NCI-H446 treated with DMSO at 0.1 percent for 48 hours (cell line): ENCODE measurements around the gene KDM4C.
"Not testable (repeated sequence)": the region's sequence is repeated elsewhere in the genome, so short reads cannot be mapped to it uniquely, and the experiment has no call there.

ENCODE experiments used
- DNase-seq: peaks from one replicate; lab custom pipeline; 2025; lab: John Stamatoyannopoulos, UW

Gene KDM4C

DNA sequence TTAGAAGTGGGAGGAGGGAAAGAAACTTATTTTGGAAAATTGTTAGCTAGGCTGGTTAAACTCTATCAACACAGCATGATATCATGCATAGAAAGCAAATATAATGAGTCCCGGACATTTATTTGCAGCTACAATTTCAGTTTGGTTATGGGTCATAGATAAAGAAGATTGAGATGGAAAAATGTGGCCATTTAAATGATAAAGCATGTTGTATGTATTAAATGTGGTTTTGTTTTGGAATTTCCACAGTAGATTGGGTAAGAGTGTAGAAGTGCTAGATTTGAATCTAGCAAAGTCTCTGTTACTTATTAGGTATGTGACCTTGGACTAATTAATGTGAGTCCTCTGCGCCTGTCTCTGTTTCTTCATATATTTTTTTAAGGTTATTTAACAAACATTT is 217.4 kb downstream of the KDM4C start:
- no peak for DNase-seq

DNA sequence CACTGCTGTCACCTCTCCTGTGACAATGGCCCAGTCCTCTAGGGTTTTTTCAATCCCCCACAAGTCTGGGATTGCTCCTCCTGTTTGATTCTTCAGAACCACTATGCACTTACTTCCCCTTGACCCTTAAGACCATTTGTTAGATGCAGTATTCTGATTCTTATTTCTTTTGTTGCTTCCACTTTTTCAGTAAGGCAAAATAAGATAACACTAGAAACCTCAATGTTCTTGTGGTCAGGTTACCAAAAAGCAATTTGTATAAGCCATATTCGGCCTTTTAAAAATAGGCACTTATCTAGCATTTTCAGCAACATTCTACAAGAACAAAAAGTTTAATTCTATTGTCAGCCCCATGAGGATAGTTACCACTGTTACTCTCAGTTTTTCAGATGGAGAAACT is 220.0 kb downstream of the KDM4C start:
- DNase-seq: no peak

DNA sequence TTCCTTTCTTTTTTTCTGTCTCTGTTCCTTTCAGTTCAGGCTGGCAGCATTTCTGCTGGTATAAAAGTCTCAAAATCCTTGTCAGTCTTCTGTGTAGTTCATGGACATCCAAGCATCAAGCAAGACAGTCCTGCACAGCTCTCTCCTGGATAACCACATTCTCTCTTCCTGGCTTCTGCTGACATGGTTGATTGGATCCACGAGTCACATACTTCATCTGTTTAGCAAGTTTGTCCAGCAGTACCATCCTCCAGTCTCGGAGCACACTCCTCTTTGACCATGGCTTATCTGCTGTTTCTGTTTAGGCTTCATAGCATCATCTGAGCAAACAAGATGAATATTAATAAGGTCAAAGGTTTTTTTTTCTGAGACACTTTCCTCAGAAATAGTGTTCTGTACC is 220.8 kb downstream of the KDM4C start:
- no peak for DNase-seq

DNA sequence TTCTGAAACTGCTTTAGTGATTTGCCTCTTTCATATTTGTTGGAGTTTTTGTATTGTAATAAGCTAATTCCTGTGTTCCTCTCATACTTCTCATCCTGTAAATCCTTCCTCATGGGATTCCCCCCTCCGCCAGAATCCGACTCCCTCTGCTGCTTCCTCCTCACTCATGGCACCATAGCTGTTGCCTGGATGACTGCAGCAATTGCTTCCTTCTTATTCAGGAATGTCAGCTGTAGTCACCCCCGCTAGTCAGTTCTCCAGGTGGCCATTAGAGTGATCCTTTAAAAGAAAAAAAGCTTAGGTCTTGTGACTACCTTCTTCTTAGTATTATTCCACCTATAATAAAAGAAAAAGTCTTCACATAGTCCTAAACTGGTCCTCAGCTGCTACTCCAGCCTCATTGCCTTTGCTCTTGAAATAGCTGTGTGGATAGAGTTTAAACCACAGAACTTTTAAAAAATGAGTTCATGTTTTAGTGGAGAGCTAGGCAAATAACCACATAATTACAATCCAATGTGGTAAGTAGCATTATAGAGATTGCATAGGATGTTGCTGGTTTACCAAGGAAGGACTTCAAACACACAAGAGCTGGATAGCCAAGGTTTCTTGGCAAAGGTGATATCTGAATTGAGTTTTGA is 227.3 kb downstream of the KDM4C start:
- no peak for DNase-seq

DNA sequence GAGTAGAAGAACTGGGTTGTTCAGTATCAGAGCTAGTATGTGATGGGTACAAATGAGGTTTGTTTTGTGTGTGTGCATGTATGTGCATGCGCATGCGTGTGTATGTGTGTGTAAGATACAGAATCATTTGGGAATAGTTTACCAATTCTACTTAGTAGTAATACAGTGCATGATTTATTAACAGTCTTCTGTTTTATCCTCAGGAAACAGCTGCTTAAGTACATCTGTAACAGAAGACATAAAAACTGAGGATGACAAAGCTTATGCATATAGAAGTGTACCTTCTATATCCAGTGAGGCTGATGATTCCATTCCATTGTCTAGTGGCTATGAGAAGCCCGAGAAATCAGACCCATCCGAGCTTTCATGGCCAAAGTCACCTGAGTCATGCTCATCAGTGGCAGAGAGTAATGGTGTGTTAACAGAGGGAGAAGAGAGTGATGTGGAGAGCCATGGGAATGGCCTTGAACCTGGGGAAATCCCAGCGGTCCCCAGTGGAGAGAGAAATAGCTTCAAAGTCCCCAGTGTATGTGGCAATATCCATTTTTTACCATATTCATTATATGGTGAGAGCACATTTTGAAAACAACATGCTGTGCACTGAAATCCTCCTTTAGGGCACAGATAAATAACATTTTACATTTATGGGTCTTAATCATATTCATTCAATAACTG is 228.5 kb downstream of the KDM4C start:
- no peak for DNase-seq

DNA sequence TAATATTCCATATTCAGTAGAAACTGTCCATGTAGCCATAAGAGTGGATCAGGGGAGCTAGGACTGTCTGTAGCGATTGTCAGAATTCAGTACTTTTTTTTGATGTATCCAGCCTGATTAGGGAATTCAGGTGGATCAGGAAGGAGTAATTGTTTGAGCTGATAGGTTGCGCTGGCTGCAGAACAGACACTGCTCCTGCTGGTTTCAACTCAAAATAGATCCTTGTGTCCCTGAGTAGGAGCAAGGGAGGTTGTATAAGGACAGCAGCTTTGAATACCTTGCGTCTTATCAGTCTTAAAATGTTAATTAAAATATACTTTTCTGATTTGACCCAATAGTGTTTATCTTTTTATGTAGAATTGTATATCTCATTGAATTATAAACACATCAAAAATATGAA is 229.6 kb downstream of the KDM4C start:
- DNase-seq: no peak

DNA sequence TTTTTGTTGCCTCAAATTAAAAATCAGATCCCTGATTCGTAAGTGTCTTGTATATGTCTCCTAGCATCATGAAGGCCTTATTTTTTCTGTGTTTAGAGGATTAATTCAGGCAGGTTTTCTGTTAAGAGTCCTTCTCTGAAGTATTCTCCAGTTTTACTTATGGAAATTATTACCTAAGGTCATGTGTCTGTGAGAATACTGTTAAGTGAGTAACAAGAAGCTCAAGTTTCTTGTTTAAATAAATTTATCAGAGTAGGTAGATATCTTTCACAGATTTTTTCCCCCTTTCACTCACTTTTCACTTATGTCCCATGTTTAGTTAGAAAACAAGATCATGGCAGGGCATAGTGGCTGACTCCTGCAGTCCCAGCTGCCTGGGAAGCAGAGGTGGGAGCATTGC is 233.6 kb downstream of the KDM4C start:
- DNase-seq: no peak

DNA sequence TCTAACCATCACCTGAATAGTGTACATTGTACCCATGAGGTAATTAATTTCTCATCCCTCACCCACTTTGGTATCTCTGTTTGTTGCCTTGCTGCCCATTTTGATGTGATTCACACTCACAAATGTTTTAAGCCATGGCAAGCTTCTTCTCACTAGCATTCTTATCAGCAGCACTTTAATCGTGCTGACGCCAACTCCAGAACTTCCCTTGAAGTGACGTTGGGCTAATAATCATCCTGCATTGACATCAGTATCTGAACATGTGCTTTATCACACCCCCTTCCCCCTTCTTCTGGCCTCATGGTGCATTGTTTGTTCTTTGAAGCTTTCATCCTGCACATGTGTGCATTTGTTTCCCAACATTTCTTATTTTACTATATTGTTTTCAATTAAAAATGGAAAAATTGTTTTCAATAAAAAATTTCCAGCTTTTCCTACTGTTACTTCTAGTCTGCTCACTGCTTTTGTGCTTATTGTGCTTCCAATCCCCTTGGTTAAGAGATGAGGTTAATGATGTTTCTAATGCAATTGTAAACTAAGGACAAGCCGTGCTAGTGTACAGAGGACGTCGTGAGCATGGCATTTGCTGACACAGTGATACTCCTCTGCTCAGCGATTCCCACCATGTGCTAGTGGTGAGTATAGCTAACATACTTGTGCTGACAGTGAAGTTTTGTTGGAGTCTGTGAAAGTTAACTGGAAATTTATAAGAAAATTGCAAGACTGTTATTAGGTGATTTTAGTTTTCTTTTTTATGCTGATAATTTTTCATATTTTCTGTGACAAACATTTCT is 238.5 kb downstream of the KDM4C start:
- DNase-seq: no peak

DNA sequence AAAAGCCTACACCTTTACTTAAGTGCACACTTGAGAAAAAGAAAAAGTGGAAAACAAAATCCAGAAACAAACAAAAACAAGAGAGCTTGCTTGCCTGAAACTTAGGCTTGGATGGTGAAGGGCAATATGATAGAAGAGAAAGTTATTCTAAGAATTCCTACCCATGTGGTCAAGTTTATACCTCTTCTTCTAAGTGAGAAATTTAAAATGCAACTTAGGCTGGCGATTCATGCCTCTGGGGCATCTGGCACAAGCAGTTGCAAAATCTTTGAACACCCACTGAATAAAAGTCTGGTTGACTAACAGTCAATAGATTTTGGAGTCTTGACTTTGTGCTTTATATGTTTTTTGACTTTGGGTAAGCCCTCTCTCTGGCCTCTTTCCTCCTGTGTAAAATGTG is 239.6 kb downstream of the KDM4C start:
- DNase-seq: no peak

DNA sequence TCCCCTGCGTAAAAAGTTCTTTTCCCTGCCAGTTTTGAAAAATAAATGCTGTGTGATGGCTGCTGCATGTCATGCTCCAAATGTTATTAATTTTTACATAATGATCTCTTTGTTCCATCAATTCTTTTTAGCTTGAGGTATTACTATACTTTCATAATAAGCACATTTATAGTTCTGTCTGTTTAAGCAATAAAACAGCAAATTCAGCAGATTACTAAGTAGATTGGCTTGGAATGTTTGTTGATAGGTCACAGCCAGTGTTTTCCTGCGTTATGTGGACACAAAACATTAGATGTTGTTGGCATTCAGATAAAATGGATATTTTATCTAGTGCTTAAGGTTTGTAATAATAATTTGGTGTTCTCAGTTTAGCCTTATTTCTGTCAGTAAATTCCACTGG is 242.0 kb downstream of the KDM4C start:
- no peak for DNase-seq

DNA sequence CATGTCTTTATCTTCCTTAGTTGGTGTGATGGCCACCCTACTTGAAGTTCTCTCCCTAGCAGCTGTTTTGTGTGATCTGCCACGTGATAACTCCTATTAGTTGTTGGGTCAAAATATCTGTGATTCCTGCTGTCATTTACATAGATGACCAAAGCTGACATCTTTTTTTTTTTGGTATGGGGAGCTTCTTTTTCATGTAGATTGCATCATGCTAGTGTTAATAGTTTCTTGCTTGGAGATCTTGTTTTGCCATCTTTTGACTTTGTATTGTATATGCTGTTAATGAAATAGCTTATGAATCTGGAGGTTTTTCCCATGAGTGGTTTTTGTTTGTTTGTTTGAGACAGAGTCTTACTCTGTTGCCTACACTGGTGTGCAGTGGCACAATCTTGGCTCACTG is 243.8 kb downstream of the KDM4C start:
- DNase-seq: no peak

DNA sequence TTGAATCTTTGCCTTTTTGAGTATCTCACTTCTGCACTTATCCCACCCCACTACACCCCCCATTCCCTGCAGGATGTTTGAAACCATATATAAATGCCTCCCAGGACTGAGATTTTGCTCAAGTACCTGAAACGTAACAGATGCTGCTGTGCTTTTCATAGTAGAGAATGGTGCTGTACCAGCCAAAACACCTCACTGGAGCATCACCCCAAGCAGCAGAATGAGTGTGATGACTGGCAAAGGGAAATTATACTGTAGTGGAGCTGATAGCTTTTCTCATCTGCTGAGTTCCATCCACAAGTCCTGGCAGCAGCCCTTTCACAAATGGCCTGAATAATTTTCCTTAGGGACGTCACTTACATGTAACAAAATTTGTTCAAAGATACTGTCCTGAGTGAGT is 246.1 kb downstream of the KDM4C start:
- DNase-seq: no peak

DNA sequence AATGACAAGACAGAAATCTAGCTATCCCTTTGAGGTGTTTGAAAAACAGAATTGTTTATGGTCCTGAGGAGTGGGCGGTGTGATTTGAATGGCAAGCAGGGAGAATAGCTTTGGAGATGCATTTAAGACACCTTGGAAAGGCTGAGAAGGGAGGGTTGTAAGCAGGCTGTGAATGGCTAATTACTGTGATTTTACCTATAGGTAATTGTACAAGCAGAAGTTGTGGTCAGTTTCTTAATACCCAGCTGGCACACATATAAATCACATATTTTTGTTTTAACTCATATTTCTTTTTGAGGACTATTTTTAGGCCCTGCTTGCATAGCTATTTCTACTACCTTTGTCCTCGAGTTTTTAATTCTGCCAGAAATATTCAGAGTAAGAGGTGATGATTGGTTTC is 248.6 kb downstream of the KDM4C start:
- DNase-seq: no peak

DNA sequence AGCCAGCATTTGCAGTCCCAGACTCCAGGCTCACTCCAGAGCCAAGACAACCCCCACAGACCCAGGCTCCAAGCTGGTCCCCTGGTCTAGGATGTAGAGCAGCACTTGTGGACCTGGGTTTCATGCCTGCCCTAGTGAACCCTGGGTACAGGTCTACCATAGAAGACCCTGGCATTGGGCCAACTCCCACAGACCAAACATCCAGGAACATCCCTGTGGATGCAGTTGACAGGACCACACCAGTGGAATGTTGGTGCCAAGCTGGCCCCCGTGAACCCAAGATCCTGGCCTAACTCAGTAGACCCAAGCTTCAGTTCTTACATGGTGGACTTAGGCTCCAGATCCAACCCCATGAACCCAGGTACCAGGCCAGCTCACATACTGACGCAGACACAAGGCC is 250.6 kb downstream of the KDM4C start:
- no peak for DNase-seq

DNA sequence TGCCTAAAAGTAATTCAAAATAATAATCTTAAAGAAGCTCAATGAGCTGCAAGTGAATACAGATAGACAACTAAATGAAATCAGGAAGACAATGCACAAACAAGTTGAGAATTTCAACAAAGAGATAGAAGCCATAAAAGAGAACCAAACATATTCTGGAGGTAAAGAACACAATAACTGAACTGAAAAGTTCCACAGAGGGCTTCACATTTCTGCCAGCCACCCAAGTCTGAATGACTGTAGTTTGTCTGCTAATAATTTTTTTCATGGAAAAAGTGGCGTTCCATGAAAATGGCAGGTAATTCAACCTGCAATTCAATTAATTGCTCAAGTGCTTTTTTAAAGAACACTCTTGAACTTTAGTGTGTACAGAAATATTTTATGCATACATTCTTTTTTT is 251.3 kb downstream of the KDM4C start:
- DNase-seq: no peak

DNA sequence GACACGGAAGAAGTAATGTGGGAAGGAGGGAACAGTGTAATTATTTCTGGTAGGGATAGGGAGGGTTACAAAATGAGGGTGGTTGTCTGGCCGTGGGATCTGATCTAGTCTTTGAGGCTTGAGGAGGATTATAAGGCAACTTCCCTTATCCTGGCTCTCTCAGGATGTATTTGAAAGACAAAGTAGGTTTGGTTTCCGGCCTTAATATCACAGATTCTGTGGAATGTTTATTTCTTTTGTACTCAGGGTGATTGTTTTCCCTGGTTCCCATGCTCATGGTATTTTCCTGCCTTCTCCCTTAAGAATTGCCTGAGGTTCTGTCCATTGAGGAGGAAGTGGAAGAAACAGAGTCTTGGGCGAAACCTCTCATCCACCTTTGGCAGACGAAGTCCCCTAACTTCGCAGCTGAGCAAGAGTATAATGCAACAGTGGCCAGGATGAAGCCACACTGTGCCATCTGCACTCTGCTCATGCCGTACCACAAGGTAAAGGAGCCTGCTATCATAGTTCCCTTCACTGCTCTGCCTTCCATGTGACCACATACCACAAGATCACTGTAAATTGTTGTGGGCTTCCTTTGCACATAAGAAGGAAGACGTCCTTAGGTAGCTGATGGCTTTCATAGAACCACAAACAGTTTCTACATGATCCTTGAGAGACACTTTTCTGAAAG is 253.8 kb downstream of the KDM4C start:
- no peak for DNase-seq

DNA sequence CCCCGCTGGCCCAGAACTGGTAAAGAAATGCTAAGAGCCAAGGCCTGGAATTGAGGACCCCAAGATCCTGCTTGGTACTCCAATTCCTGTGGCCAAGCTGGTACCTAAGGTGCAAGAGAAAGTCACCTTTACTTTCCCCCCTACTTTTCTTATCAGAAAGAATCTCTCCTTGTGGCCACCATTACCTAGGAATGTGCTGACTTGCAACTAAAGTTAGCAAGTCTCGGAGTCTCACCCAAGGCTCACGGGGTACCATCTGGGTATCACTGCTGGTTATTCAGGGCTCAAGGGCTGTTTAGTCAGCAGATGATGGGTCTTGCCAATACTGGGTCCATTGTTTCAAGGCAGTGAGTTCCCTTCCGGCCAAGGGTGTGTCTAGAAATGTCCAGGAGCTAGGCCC is 270.2 kb downstream of the KDM4C start:
- no peak for DNase-seq

DNA sequence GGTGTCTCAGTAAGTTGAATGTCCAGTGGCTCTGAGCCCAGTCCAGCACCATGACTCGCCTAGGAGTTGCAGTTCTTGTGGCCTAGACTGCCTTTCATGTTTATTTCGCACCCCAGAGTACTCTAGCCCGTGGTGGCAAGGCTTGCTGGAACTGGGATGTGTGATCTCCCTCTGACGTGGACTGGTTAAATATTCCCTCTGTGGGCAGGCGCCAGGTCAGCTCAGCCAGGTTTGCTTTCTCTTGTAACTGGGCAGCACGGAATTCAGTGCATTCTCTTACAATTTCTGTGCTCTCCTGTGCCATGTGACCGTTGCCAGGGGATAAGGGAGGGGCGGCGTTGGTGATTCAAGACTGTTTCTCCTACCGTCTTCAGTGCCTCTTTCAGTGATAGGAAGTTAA is 270.8 kb downstream of the KDM4C start:
- DNase-seq: no peak

DNA sequence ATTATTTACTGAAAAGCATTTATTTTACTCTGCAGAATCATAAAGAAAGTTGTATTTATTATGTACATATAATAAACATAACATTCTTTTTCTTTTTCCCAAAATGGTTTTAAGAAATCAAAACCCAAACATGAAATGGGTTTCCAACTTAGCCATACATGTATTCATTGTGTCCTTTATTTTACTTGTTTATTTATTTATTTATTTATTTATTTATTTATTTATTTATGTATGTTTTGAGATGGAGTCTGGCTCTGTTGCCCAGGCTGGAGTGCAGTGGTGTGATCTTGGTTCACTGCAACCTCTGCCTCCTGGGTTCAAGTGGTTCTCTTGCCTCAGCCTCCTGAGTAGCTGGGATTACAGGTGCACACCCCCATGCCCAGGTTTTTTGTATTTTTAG is 273.2 kb downstream of the KDM4C start:
- not testable (repeated sequence) for DNase-seq

DNA sequence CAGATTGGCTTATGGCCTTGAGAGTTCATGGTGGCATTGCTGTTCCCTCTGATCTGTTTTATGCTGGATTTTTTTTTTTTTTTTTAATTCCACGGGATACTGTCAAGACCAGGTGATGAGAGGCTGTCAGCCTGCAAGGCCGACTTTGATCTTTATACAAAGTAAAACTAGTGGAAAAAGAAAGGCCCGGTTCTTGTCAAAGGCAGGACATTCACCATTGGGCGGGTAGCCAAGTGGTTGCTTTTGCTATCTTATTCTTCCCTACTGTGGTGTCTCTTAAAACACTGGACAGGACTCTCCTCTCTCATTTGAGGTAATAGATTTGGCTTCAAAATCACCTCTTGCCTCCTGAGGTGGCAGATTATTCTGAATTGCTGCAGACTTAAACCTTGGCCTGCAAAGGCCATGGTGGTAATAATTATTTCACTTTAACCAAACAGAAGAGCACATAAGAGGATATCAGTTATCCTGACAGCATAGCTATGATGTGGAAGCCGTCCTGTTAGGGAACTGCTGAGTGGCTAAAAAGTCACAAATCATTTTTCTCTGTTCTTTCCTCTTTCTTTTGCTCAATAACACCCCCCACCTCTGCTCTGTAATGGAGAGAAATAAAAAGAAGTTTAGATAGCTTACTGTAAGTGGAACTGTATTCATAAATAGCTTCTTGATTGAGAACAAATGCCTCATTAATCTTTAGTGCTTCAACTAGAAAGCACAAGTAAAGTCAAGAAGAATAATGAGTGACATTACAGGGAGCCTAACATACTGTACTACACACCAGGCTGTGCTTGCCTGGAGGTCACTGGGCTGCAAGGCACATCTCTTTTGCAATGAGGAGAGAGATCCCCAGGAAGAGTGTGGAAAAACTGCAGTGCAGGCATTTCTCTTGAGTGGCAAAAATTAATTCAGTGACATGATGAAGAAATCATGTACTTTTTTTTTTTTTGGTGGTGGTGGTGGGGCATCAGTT is 275.6 kb downstream of the KDM4C start:
- DNase-seq: no peak

DNA sequence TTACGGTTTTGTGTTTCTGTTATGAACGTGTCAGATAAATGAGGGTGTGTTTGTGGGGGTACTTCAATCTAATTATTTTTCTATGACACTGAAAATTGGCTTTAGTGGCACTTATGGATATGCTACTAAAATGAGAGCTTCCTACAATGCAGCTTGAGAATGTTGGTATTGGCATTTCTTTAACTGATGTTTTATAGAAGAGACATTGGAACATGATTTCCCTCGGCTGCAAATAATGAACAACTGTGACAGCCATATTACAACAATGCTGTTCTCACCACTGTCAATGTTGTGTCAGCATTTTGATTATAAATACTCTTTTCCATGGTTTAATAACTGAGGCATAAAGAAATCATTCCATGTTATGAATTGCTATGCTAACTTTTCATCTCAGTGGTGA is 279.4 kb downstream of the KDM4C start:
- DNase-seq: no peak

DNA sequence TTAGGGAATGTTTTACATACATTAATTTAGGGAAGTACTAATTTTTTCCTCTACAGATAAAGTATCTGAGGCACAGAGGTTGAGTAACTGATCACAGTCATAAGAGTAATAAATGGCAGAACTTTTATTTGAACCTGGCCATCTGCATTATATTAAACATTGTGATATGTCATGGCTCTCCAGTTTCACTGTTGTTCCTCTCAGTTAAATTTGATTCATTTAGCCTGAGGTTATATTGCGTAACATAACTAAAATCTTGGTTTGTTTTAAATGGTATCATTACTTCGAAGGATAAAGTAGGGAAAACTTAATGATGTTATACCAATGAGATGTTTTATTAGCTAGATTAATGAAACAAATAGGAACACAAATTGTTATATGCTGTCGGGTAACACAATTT is 284.4 kb downstream of the KDM4C start:
- DNase-seq: no peak
